HS-27A (cell line): ENCODE measurements around the gene ARRDC1.

ENCODE experiments used
- DNase-seq: peaks from one replicate; pipeline ENCODE4 v3.0.0-alpha.2; 2012; ENCODE audit warnings: low read depth, missing footprints

The ARRDC1 gene

GRCh38 chr9:137639303-137640051 lies 34.0 kb downstream of the ARRDC1 start:
- no peak for DNase-seq

GRCh38 chr9:137640862-137641261 lies 35.4 kb downstream of the ARRDC1 start:
- DNase-seq = no peak

DNA sequence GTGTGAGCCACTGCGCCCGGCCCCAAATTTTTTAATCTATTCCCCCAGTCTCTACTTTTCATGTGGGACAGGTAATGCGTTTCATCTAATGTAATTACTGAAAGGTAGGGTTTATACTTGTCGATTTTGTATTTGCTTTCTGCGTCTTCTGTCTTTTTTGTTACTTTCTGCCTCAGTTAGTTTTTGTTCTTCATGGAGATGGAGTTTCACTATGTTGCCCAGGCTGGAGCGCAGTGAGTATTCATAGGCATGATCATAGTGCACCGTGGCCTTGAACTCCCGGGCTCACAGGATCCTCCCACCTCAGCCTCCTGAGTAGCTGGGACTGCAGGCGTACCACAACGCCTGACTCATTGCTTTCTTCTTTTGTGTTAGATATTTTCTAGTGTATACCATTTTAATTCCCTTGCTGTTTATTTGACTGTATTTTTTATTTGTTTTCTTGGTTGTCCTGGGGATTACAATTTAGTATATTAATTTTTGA lies 36.7 kb downstream of the ARRDC1 start:
- no peak for DNase-seq

GRCh38 chr9:137642892-137643291 lies 37.4 kb downstream of the ARRDC1 start:
- no peak for DNase-seq

- no peak for DNase-seq
Observed at GRCh38 chr9:137643921-137644320, 38.4 kb downstream of the ARRDC1 start.

DNA sequence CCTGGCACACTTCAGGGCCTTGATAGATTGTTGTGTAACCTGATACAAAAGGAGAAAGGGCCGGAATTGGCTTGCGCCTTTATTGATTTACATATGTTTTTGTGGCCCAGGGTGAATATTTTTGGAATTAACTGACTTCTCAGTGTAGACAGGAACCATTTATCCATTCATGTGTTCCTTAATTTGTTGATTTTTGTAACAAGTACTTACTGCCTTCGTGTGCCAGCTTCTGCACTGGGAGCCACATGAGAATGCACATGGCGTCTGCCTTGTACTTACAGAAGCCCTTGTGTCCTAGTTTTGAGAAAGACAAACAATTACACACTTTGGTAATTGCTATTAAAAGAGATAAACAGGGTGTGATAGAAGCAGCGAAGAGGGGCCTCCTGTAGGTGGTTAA lies 39.7 kb downstream of the ARRDC1 start:
- DNase-seq = no peak

GRCh38 chr9:137646341-137646740 lies 40.9 kb downstream of the ARRDC1 start:
- no peak for DNase-seq

DNA sequence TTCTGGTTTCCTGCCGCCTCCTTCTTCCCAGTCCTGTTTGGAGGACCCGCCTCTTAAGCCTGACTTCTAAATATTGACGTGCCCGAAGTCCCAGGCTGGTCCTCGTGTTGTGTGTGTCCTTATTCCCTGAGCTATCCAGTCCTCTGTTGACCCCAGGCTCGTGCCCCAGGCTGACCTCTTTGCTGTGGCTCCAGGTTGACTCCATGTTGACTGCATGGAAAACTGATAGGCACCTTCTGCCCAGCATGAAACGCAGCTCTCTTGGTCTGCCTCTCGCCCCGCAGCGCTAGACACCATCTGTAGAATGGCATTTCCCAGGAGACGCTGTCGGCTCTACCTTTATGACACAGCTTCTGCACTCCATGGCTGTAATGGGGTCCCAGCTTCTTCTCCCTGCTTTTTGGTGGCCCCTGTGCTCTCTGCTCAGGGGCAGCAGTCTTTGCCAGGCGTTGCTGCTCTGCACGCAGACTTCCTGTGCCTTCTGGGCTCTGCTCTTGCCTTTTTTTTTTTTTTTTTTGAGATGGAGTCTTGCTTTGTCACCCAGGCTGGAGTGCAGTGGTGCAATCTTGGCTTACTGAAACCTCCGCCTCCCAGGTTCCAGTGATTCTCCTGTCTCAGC lies 41.7 kb downstream of the ARRDC1 start:
- DNase-seq = no peak

- no peak for DNase-seq
Observed at GRCh38 chr9:137648396-137648795, 42.9 kb downstream of the ARRDC1 start.

DNA sequence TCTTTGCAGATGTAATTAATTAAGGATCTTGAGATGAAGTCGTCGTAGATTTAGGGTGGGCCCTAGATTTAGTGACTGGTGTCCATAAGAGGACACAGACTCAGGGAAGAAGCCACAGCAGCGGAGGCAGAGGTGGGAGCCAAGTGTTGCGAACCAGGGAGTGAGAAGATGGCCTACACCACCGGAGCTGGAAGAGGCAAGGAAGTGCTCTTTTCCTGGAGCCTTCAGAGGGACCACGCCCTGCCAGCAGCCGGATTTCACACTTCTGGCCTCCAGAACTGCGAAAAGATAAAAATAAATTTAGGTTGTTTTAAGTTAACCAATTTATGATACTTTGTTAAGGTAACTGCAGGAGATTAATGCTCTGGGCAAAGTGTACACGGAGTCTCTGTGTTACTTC lies 44.1 kb downstream of the ARRDC1 start:
- no peak for DNase-seq

GRCh38 chr9:137650259-137650658 lies 44.8 kb downstream of the ARRDC1 start:
- DNase-seq = no peak

GRCh38 chr9:137650779-137651178 lies 45.3 kb downstream of the ARRDC1 start:
- DNase-seq = no peak

DNA sequence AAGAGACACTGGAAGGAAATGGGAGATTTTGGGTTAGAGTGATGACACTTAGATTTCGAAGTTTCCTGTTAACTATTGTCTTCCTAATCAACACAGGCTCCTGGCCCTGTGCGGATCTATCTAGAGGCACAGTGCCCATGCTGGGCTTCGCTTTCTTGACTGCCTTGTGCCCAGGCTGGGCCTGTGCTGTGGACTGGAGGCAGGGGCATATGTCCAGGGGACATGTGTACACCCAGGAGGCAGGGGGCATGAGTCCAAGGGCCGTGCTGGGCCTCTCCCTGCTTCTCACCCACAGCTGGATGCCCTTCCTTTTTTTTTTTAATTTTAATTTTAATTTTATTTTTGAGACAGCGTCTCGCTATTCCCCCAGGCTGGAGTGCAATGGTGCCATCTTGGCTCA lies 50.9 kb downstream of the ARRDC1 start:
- DNase-seq = no peak

- no peak for DNase-seq
Observed at GRCh38 chr9:137657606-137658005, 52.1 kb downstream of the ARRDC1 start.

DNA sequence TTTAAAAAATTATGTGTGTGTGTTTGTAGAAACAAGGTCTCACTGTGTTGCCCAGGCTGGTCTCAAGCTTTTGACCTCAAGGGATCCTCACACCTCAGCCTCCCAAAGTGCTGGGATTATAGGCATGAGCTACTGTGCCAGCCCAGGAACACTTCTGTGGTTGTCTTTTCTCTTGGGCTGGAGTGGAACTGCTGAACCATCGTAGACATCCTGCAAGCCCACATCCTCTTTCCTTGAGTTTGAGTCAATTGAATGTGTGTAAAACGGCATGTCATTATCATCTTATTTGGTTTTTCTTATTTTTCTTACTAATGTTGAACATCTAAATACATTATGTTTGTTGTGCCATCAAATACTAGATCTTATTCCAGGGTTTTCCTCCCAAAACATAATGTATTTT lies 53.3 kb downstream of the ARRDC1 start:
- DNase-seq = no peak

- DNase-seq = no peak
Observed at GRCh38 chr9:137660144-137660543, 54.7 kb downstream of the ARRDC1 start.

DNA sequence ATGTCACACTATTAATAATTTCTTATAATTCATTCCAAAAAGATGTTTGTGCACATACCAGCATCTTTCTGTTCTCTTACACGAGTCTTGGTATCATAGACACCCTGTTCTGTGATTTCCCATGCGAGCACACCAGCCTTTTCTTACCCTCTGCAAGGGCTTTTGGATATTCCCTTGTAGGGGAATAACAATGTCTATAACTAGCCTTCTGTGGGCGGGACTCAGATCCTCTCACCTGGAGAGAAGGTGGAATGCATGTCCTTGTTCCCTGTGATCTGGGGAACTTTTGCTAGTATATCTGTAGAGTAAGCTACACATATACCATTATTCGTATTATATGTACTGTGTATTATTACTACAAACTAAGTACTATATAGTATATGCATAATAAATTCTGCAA lies 58.1 kb downstream of the ARRDC1 start:
- no peak for DNase-seq

DNA sequence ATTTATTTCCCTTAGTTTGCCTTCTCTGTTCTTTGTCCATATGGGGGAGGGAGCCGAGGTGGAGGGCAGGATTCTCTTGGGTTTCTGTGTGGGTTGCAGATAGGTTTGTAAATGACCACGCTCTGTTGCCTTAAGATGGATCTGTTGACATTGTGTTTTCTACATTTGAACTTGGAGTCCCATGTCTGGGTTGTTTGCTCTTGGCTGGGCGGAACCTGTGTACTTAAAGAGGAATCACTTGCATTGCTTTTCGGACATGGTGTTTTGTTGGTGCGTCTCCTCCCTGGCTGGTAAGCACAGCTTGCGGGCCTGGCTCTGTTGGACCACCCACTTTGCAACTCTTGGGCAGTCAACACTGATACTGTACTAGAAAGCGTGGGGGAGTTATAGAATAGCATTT lies 59.2 kb downstream of the ARRDC1 start:
- no peak for DNase-seq
